ENCODE results near the gene LRP8.

DNA sequence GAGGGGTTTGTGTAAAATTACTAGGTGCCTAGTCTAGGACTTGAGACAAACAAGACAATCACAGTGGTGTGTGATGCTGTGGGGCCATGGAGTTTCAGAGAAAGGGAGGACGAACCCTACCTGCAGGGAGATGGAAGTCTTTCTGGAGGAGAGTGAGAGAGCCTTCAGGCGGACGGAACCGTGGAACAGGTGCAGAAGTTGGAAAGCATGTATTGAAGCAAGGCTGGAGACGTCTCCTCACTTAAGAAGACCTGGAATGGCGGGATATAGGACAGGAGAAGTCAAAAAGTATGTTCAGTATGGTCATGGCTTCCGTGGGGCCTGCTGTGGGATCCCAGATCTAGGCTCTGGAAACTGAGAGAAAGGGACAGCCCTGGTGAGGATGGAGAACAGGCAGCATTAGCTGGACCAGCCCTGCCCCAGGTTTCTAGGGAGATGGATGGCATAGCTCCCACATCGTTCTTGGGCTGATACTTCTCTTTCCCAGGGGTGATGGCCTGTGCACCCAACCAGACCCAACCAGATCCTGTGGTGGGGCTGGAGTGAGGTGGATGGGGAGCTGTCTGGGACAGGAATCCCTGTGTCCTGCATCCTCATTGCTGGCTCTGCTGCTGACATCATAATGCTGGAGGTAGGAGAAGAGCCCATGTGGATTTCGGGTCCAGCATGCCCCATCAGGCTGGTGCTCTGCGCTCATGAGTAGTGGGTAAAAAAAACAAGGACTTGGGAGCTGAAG, 15.0 kb upstream of the LRP8 start:
- TF ChIP-seq, protein P1, sequence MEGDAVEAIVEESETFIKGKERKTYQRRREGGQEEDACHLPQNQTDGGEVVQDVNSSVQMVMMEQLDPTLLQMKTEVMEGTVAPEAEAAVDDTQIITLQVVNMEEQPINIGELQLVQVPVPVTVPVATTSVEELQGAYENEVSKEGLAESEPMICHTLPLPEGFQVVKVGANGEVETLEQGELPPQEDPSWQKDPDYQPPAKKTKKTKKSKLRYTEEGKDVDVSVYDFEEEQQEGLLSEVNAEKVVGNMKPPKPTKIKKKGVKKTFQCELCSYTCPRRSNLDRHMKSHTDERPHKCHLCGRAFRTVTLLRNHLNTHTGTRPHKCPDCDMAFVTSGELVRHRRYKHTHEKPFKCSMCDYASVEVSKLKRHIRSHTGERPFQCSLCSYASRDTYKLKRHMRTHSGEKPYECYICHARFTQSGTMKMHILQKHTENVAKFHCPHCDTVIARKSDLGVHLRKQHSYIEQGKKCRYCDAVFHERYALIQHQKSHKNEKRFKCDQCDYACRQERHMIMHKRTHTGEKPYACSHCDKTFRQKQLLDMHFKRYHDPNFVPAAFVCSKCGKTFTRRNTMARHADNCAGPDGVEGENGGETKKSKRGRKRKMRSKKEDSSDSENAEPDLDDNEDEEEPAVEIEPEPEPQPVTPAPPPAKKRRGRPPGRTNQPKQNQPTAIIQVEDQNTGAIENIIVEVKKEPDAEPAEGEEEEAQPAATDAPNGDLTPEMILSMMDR (IDR thresholded peaks at IDR 0.05; ENCODE audit: low read depth, low read length) = no peak
- no peak for TF ChIP-seq EZH2phosphoT487 (IDR thresholded peaks at IDR 0.05; ENCODE audit: low read depth)
